Gastrocnemius medialis (tissue), 4 donors: ENCODE results near the gene UPB1.
A peak's percentile ranks its signal among the peaks of the same experiment; 100 is the strongest.

ENCODE experiments used
- POLR2A ChIP-seq, 2 donors: fragments of 450-650 bp; IDR thresholded peaks; one replicate each; pipeline ENCODE4 v1.6.1; 2017; ENCODE audit warnings: antibody characterized with exemption in 2 of 2, mild to moderate bottlenecking in 2 of 2, moderate library complexity in 2 of 2
- TF ChIP-seq, protein P1 (sequence below), 5 experiments: fragments of 450-650 bp in 3 of 5; fragments of 200-600 bp in 2 of 5; sonication (generic) in 2 of 5; IDR thresholded peaks in 4 of 5; conservative IDR thresholded peaks in 1 of 5; 1 replicate in 4 of 5; 2 replicates in 1 of 5; pipeline ENCODE4 v1.5.1; 2016 to 2019; ENCODE audit warnings: antibody characterized with exemption in 5 of 5, mild to moderate bottlenecking in 3 of 5, moderate library complexity in 3 of 5

GRCh38 chr22:24540470-24540869, 45.3 kb downstream of the UPB1 start:
- TF ChIP-seq, protein P1, sequence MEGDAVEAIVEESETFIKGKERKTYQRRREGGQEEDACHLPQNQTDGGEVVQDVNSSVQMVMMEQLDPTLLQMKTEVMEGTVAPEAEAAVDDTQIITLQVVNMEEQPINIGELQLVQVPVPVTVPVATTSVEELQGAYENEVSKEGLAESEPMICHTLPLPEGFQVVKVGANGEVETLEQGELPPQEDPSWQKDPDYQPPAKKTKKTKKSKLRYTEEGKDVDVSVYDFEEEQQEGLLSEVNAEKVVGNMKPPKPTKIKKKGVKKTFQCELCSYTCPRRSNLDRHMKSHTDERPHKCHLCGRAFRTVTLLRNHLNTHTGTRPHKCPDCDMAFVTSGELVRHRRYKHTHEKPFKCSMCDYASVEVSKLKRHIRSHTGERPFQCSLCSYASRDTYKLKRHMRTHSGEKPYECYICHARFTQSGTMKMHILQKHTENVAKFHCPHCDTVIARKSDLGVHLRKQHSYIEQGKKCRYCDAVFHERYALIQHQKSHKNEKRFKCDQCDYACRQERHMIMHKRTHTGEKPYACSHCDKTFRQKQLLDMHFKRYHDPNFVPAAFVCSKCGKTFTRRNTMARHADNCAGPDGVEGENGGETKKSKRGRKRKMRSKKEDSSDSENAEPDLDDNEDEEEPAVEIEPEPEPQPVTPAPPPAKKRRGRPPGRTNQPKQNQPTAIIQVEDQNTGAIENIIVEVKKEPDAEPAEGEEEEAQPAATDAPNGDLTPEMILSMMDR (IDR thresholded peaks at IDR 0.05 in 4 of 5, conservative IDR thresholded peaks at IDR 0.05 in 1 of 5) = peak in 1 of 5 experiments; percentile 18
- no peak for TF ChIP-seq POLR2A (IDR thresholded peaks at IDR 0.05)
